ENCODE results near the gene FAM217A. TPM values are rescaled to one million over a fixed set of nuclear protein-coding genes. Genes with fewer than 3 reads are reported as not detected.

FAM217A gene
- total RNA-seq, 4 donors from 2014 or later: not detected

- intact Hi-C loops (cut with DNase I): loop anchor here (10.0 kb wide), 1 partner anchor 114 kb away; the partner anchor contains the start of gene ECI2
- Histone ChIP-seq H3K9me3 (no peaks in the 10 kb centered on the region), H3K36me3 (no peaks in the 10 kb centered on the region), H3K4me1 (peaks cover 69 to 79% (median 76%) of the 10 kb centered on the region in 4 donors), H3K27me3 (peaks cover 0 to 3% (median 0%) of the 10 kb centered on the region in 4 donors), H3K27ac (replicated peaks in 1 of 4) (peak overlapping the region; percentile 93 to 98 (median 98)), H3K4me3 (peak overlapping the region; percentile 74 to 91 (median 86))
- peak; percentile 98 for DNase-seq (ENCODE audit: extremely low spot score)
- TF ChIP-seq POLR2AphosphoS5 (IDR thresholded peaks at IDR 0.05) (peak; percentile 91 to 96), CTCF (IDR thresholded peaks at IDR 0.05) (peak in 2 of 3 experiments; percentile 29 to 48), EP300 (IDR thresholded peaks at IDR 0.05) (no peak), POLR2A (IDR thresholded peaks at IDR 0.05; ENCODE audit: low read depth) (peak; percentile 8)
- 1% methylated on average over 51 of the region's 65 CpGs for WGBS
Observed at GRCh38 chr6:4021133-4021853, 57.6 kb downstream of the FAM217A start.

- Histone ChIP-seq H3K4me1 (peaks cover 69 to 79% (median 77%) of the 10 kb centered on the region in 4 donors), H3K27ac (replicated peaks in 1 of 4) (peak overlapping the region; percentile 93 to 98 (median 98)), H3K27me3 (peaks cover 0 to 3% (median 0%) of the 10 kb centered on the region in 4 donors), H3K36me3 (no peaks in the 10 kb centered on the region), H3K4me3 (peak overlapping the region; percentile 74 to 91 (median 86)), H3K9me3 (no peaks in the 10 kb centered on the region)
- 1% methylated on average over 12 of the region's 12 CpGs for WGBS
- no peak for TF ChIP-seq CTCF (IDR thresholded peaks at IDR 0.05)
- no peak for TF ChIP-seq POLR2A (IDR thresholded peaks at IDR 0.05; ENCODE audit: low read depth)
- no peak for TF ChIP-seq EP300 (IDR thresholded peaks at IDR 0.05)
- no peak for TF ChIP-seq POLR2AphosphoS5 (IDR thresholded peaks at IDR 0.05)
- no peak for DNase-seq (ENCODE audit: extremely low spot score)
- intact Hi-C loops (cut with DNase I): loop anchor here (10.0 kb wide), 1 partner anchor 114 kb away; the partner anchor contains the start of gene ECI2
Observed at GRCh38 chr6:4020822-4021132, 58.2 kb downstream of the FAM217A start.

- Histone ChIP-seq H3K36me3 (no peaks in the 10 kb centered on the region), H3K27me3 (peaks cover 0 to 3% (median 0%) of the 10 kb centered on the region in 4 donors), H3K9me3 (no peaks in the 10 kb centered on the region), H3K4me1 (peaks cover 53 to 68% (median 63%) of the 10 kb centered on the region in 4 donors), H3K4me3 (peak overlapping the region; percentile 66 to 76 (median 68)), H3K27ac (replicated peaks in 1 of 4) (peak overlapping the region; percentile 94 to 98 (median 95))
- TF ChIP-seq CTCF (IDR thresholded peaks at IDR 0.05) (no peak), EP300 (IDR thresholded peaks at IDR 0.05) (no peak), POLR2A (IDR thresholded peaks at IDR 0.05; ENCODE audit: low read depth) (no peak), POLR2AphosphoS5 (IDR thresholded peaks at IDR 0.05) (no peak)
- intact Hi-C loops (cut with DNase I): no loop called here
- under 1% methylated on average over 8 of the region's 8 CpGs for WGBS
- DNase-seq (ENCODE audit: extremely low spot score): no peak
Observed at GRCh38 chr6:4018924-4019236, 60.1 kb downstream of the FAM217A start.

Other genes with a start within 250 kb of the FAM217A start
- 10 to 100 TPM; 12.5 to 26.6 (median 17.6) TPM for gene FAM50B, start 229.8 kb downstream of the FAM217A start, total RNA-seq
- 10 to 100 TPM; 35.8 to 47.8 (median 43.8) TPM for gene ECI2, start 56.4 kb upstream of the FAM217A start, total RNA-seq

All from esophagus muscularis mucosa (tissue), 4 donors.